AG08396 (cell line): ENCODE data around the gene ROR2.
"Not testable (repeated sequence)": the region's sequence is repeated elsewhere in the genome, so short reads cannot be mapped to it uniquely, and the experiment has no call there.

Experiments
- DNase-seq: peaks from one replicate; pipeline ENCODE4 v3.0.0; 2012; ENCODE audit warnings: low spot score, mixed read lengths

Gene ROR2

GRCh38 chr9:91949946-91950664, at the start of gene ROR2:
Gene ROR2 (minus strand): TSS chr9:91950228.
- DNase-seq = peak; percentile 73

- no peak for DNase-seq
Measured at GRCh38 chr9:91995000-91995655, 45.1 kb upstream of the ROR2 start.

- DNase-seq = no peak
Measured at GRCh38 chr9:91994422-91994821, 44.4 kb upstream of the ROR2 start.

DNA sequence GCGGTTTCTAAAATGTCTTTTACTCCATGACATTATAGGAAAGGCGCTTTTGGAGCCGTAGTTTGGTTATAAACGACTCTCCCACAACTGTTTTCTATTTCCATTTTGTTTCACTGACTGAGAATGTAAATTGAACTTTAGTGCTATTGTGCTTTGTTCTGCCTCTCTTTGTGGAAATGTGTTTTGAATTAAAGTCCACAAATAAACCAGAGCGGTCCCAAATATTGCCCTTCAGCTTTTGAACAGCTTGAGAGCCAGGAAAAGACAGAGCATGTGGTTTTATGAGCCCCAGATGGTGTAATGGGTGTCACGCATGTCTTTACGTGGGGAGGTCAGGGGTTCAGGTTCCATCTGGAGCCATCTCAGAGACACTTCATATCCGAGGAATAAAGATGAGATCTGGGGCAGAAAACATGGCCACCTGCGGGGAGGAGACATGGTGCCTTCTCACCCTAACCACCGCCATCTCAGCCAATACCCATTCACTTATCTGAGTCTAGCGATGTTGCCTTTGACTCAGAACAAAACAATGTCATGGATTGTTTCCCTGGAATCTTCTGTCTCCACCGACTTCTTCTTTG, 42.5 kb upstream of the ROR2 start:
- peak; percentile 46 for DNase-seq

- peak; percentile 16 for DNase-seq
Measured at GRCh38 chr9:91991721-91992341, 41.8 kb upstream of the ROR2 start.

GRCh38 chr9:91986248-91986647, 36.2 kb upstream of the ROR2 start:
- DNase-seq = no peak

DNA sequence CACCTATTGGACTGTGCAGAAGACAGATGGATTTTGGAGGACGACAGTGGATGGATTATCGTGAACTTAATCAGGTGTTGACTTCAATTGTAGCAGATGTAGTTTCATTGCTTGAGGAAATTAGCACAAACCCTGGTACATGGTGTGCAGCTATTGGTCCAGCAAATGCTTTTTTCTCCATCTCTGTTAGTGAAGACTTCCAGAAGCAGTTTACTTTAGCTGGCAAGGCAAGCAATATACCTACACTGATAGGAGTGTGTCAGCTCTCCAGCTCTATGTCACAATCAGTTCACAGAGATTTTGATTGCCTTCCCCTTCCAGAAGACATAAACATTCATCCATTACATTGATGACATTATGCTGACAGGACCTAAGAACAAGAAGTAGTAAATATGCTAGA, 35.7 kb upstream of the ROR2 start:
- DNase-seq = no peak

GRCh38 chr9:91978740-91979414, 28.8 kb upstream of the ROR2 start:
- DNase-seq = peak; percentile 73

GRCh38 chr9:91975254-91975653, 25.2 kb upstream of the ROR2 start:
- not testable (repeated sequence) for DNase-seq

GRCh38 chr9:91972711-91973110, 22.7 kb upstream of the ROR2 start:
- no peak for DNase-seq

GRCh38 chr9:91972076-91972626, 22.1 kb upstream of the ROR2 start:
- DNase-seq = no peak

DNA sequence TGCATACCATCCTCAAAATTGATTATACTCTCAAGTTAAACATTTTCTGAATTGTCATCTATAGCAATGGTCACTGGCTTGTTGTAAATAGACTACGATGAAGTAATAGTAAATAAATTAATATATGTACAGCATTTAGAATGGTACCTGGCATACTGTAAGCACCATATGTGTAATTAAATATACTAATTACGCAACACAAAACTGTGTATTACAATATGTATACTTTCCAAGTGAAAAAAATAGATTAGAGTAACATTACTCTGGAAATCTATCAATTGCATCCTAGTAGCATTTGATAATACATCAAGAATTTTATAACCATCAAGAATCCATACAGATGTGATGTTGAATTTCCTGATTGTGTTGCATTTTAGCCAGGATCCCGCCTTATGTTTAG, 17.2 kb upstream of the ROR2 start:
- DNase-seq = no peak

DNA sequence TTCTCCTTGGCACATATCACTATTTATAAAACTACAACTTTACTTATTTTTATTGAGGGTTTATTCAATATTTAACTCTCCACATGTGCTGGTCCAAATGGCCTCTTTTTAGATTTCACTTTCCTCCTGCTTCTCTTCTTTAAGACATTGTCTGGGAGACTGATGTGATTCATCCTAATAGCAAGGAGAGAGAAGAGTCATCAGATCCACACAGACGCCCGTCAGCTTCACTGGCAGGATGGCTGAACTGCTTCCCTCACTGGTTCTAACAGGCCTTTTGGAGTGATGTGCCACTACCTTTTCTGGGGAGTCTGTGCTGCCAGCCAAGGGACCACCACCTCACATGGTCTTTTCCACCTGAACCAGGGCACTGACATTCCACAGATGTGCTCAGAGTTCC, 16.5 kb upstream of the ROR2 start:
- DNase-seq = no peak

DNA sequence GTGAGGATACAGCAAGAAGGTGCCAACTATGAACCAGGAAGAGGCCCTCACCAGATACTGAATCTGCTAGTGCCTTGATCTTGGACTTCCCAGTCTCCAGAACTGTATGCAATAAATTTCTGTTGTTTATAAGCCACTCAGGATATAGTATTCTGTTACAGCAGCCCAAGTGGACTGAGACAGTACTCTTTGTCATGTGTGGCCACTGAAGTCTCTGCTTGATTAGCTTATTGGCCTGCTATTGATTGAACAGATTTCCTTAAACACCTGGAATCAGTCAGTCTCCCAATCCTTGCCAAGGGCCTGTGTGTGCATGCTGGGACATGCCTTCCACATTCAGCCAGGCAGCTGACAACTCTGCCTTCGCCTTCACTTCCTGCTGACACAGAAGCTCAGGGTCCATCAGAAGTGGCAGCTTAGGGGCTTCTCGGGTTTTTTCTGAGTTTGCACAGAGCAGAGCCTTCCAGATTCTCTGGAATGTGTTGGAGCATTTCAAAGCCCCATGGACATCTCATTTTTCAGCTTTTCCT, 13.7 kb upstream of the ROR2 start:
- no peak for DNase-seq

GRCh38 chr9:91960367-91960766, 10.3 kb upstream of the ROR2 start:
- no peak for DNase-seq

DNA sequence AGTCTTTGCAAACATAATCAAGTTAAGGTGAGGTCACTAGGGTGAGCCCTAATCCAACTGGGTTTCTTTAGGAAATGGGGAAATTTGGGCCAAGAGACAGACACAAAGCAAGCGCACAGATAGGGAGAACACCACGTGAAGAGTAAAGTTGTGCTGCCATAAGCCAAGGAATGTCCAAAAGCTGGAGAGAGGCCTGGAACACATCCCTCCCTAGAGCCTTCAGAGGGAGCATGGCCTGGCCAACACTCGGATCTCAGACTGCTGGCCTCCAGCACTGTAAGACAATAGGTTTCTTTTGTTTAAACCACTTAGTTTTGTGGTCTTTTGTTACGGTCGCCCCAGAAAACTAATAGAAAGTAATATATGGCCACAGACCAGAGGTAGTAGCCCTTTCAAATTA, 8.1 kb upstream of the ROR2 start:
- DNase-seq = no peak

- DNase-seq = peak; percentile 78
Measured at GRCh38 chr9:91954841-91955471, 4.9 kb upstream of the ROR2 start.

GRCh38 chr9:91953718-91954117, 3.7 kb upstream of the ROR2 start:
- DNase-seq = no peak

DNA sequence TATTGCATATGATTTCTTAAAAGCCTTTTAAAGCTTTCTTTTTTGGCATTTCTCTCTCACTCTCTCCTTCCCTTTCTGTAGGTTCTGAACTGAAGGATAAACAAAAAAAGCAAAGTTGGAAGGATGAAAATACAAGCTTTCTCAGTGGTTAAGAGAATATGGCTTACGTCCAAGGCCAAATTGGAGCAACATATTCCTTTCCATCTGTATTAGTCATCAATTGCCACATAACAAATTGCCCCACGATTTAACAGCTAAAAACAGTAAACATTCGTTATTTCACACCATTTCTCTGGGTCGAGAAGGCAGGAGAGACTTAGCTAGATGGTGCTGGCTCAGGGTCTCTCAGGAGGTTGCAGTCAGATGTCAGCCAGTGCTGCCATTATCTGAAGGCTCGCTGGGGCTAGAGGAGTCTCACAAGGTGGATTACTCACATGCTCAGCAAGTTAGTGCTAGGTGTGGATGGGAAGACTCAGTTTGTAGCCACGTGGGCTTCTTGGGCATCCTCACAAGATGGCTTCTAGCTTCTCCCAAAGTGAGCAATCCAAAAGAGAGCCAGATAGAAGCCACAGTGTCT, 2.0 kb upstream of the ROR2 start:
- no peak for DNase-seq

DNA sequence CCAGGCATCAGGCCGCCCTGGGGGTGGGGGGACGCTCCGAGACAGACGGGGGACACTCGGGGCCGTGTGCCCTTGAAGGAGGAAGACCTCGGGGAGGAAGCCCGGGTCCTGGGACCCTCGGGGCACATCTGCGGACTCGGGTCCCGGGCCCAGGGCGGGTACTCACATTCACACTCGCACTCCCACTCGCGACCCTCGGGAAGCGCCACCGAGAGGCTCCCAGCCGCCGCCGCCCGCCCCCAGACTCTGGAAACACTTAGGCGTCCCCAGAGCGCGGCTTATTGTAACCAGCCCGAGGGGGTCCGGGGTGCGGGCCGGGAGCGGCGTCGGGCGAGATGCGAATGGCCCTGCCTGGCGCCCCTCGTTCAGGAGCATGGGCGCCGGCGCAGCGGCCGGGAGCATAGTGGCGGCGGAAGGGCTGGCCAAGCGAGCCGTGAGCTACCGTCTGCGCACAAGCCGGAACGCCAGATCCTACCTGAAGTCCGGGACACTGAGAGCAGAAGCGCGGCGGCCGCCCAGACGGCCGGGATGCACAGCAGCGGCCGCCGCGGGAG, 559 bp downstream of the ROR2 start:
- no peak for DNase-seq
